A549 (cell line): Measurements from ENCODE around the gene SYNGR2.

ENCODE experiments used
- EP300 ChIP-seq, 2 experiments: fragments of >200 bp; sonication (Bioruptor Twin); formaldehyde crosslinking; IDR thresholded peaks; 2 replicates in 1 of 2; 3 replicates in 1 of 2; pipeline ENCODE4 v1.6.1; 2016 to 2017
- NFE2L2 ChIP-seq: fragments of 150-350 bp; conservative IDR thresholded peaks from 2 replicates; pipeline ENCODE4 v1.6.1; 2014; ENCODE audit warnings: low read length
- RAD21 ChIP-seq, 2 experiments: fragments of >200 bp in 1 of 2; sonication (Bioruptor Twin) in 1 of 2; formaldehyde crosslinking in 1 of 2; IDR thresholded peaks in 1 of 2; conservative IDR thresholded peaks in 1 of 2; 2 replicates in 1 of 2; 3 replicates in 1 of 2; pipeline ENCODE4 v1.6.1; 2012 to 2018; ENCODE audit warnings: inconsistent platforms in 1 of 2
- REST ChIP-seq: fragments of 200-600 bp; sonication (generic); IDR thresholded peaks from 2 replicates; pipeline ENCODE4 v1.6.1; 2016; ENCODE audit warnings: antibody characterized with exemption, mild to moderate bottlenecking, moderate library complexity
- RFX5 ChIP-seq: fragments of 450-650 bp; IDR thresholded peaks from 2 replicates; pipeline ENCODE4 v1.7.1; 2014; ENCODE audit warnings: antibody characterized with exemption, mild to moderate bottlenecking, moderate library complexity
- SMC3 ChIP-seq: fragments of >200 bp; sonication (Bioruptor Twin); formaldehyde crosslinking; IDR thresholded peaks from 3 replicates; pipeline ENCODE4 v1.6.1; 2018; ENCODE audit warnings: inconsistent platforms
- SREBF2 ChIP-seq: fragments of 450-650 bp; IDR thresholded peaks from 2 replicates; pipeline ENCODE4 v1.6.1; 2014; ENCODE audit warnings: mild to moderate bottlenecking, moderate library complexity
- TF ChIP-seq, protein P1 (sequence below): fragments of >200 bp; sonication (Bioruptor Twin); formaldehyde crosslinking; IDR thresholded peaks from 3 replicates; pipeline ENCODE4 v1.5.1; 2016

- TF ChIP-seq REST (no peak), EP300 (IDR thresholded peaks at IDR 0.05) (no peak), RFX5 (no peak), SREBF2 (no peak), NFE2L2 (no peak), SMC3 (no peak), RAD21 (conservative IDR thresholded peaks at IDR 0.05 in 1 of 2, IDR thresholded peaks at IDR 0.05 in 1 of 2) (no peak)
- TF ChIP-seq, protein P1, sequence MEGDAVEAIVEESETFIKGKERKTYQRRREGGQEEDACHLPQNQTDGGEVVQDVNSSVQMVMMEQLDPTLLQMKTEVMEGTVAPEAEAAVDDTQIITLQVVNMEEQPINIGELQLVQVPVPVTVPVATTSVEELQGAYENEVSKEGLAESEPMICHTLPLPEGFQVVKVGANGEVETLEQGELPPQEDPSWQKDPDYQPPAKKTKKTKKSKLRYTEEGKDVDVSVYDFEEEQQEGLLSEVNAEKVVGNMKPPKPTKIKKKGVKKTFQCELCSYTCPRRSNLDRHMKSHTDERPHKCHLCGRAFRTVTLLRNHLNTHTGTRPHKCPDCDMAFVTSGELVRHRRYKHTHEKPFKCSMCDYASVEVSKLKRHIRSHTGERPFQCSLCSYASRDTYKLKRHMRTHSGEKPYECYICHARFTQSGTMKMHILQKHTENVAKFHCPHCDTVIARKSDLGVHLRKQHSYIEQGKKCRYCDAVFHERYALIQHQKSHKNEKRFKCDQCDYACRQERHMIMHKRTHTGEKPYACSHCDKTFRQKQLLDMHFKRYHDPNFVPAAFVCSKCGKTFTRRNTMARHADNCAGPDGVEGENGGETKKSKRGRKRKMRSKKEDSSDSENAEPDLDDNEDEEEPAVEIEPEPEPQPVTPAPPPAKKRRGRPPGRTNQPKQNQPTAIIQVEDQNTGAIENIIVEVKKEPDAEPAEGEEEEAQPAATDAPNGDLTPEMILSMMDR = no peak
Observed at GRCh38 chr17:78204387-78205123, 36.2 kb downstream of the SYNGR2 start.
